LNCaP clone FGC (cell line): ENCODE results near the gene ZNF785.

Experiments used
- DNase-seq: peaks from one replicate; pipeline ENCODE4 v3.0.0-alpha.2; 2011; ENCODE audit warnings: low read depth
- H3K4me3 ChIP-seq: 2 replicates; pipeline ENCODE4 v1.5.1; 2011; ENCODE audit warnings: mild to moderate bottlenecking, low read depth, low read length, control low read depth
- TF ChIP-seq, protein P1 (sequence below): IDR thresholded peaks from 2 replicates; pipeline ENCODE4 v1.5.1; 2012; ENCODE audit warnings: mild to moderate bottlenecking; ENCODE audit not compliant: control insufficient read depth, insufficient read depth; ENCODE audit errors: extremely low read depth

The ZNF785 gene

GRCh38 chr16:30565526-30565925 is 20.0 kb downstream of the ZNF785 start:
- TF ChIP-seq, protein P1, sequence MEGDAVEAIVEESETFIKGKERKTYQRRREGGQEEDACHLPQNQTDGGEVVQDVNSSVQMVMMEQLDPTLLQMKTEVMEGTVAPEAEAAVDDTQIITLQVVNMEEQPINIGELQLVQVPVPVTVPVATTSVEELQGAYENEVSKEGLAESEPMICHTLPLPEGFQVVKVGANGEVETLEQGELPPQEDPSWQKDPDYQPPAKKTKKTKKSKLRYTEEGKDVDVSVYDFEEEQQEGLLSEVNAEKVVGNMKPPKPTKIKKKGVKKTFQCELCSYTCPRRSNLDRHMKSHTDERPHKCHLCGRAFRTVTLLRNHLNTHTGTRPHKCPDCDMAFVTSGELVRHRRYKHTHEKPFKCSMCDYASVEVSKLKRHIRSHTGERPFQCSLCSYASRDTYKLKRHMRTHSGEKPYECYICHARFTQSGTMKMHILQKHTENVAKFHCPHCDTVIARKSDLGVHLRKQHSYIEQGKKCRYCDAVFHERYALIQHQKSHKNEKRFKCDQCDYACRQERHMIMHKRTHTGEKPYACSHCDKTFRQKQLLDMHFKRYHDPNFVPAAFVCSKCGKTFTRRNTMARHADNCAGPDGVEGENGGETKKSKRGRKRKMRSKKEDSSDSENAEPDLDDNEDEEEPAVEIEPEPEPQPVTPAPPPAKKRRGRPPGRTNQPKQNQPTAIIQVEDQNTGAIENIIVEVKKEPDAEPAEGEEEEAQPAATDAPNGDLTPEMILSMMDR: no peak
- no peak for DNase-seq
- no peak overlapping the region for H3K4me3 ChIP-seq

DNA sequence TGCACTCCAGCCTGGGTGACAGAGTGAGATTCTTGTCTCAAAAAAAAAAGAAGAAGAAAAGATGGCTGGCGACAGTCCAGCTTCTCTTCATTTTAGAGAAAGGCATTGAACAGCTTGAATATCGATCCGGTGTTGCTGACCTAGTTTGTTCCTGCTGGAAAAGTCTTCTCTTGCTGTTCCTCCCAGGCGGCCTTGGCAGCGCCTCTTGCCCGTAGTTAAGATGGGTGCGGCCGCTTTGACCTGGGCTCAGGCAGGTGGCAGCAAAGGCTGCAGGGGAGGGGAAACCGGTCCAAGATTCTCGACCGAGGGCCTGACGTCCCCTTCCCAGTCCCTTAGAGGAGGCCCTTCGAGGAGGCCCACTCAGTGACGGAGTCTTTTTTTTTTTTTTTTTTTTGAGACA is 23.5 kb downstream of the ZNF785 start:
- DNase-seq: no peak
- H3K4me3 ChIP-seq: no peak overlapping the region
- TF ChIP-seq, protein P1: no peak

DNA sequence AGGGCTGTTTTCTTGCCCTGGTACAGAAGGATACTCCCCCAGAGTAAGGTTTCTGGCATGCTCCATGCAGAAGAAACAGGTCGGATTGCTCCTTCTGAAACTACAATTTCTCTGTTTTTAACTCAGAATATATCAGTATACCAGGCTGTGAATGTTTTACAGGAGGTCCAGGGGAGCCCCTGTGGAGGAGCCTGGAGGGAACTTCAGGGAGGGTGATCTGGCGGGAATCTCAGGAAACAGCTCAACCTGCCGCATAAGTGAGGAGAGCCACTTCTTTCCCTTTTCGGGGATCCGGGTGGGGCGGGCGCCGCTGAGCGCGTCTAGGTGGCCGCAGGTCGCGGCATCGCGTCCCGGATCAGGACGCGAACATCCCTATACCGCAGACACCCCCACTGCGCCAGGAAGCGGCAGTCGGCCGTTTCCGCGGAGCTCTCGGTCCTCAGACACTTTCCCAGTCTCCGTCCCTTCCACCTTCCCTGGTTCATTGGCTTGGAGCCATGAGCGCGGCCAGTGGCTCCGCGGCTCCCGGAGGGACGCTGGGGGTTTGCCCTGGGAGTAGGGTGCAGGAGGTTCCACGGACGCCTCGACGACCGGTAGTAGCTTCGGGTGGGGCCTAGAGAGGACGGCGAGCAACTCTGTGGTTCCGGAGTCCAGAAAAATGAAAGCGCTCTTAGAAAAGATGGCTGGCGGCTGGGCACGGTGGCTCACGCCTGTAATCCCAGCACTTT is 24.2 kb downstream of the ZNF785 start:
- DNase-seq: no peak
- TF ChIP-seq, protein P1: no peak
- H3K4me3 ChIP-seq: no peak overlapping the region

DNA sequence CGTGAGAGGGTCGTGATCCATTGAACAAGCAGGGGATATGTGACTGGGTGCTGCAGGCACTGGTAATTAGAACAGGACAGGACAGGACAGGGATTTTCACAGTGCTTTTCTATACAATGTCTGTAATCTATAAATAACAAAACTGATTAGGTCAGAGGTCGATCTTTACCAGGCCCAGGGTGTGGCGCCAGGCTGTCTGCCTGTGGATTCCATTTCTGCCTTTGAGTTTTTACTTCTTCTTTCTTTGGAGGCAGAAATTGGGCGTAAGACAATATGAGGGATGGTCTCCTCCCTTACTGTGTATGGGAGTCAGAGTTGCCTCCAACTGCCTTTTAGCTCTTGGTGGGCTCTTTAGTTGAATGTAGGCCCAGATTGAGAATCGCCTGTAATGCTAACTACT is 25.8 kb downstream of the ZNF785 start:
- TF ChIP-seq, protein P1: no peak
- DNase-seq: no peak
- no peak overlapping the region for H3K4me3 ChIP-seq

- peak overlapping the region; percentile 81 for H3K4me3 ChIP-seq
- no peak for DNase-seq
- TF ChIP-seq, protein P1: no peak
Measured at GRCh38 chr16:30558789-30559377, 26.6 kb downstream of the ZNF785 start.

GRCh38 chr16:30557957-30558788 is 27.3 kb downstream of the ZNF785 start, which contains the start of gene ZNF764:
Gene ZNF764, minus strand, starts transcription at chr16:30558374. Its CDS starts 192 bp downstream, at chr16:30558182.
- DNase-seq: peak; percentile 92
- TF ChIP-seq, protein P1: no peak
- H3K4me3 ChIP-seq: peak within 1 kb of the TSS; percentile 81
